Epidermal melanocyte (primary cell): ENCODE data around the gene MGAT5B.
"Not testable (repeated sequence)": the region's sequence is repeated elsewhere in the genome, so short reads cannot be mapped to it uniquely, and the experiment has no call there.

Experiments
- DNase-seq: peaks from one replicate; pipeline ENCODE4 v3.0.0; 2011; ENCODE audit warnings: low spot score; ENCODE audit not compliant: insufficient read length

MGAT5B gene

DNA sequence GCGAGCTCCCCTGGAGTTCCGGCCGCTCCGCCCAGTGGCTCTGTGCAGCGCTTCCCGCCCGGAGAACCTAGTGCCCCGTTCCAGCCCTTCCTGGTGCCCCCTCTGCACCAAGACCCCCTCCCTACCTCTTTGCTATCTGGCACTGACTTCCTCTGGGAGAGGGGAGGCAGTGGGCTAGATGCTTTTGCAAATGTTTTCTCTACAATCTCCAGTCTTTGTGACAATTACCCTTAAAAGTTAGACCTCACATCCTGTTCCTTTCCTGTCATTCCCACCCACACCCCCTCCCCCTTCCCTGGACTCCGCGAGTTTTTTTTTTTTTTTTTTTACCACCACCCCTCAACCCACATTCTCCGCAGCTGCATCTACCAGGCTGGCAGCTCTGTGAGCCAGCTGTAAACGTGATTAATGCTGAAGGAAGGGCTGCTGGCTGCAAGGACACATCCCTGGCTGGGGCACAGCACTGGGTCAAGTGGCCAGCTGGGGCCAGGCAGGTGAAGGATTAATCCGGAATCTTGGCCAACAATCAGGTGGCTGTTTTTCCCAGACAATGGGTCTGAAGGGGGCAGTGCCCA is 101.5 kb downstream of the MGAT5B start:
- no peak for DNase-seq

DNA sequence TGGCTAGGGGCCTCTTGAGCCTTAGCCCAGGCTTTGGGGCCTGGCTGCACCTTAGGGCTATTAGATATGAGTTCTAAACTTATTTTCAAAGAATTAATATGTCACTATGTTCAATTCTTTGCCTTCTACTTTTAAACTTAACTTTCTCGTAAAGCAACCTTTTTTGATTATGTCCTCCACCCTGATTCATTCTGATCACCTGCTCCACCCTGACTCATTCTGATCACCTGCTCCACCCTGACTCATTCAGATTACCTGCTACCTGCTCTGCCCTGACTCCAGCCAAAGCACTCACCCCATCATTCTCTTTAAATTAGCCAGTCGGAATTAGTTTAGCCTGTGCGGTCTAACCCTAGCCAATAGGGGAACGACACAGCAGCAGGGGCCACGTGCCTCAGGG is 102.0 kb downstream of the MGAT5B start:
- not testable (repeated sequence) for DNase-seq

DNA sequence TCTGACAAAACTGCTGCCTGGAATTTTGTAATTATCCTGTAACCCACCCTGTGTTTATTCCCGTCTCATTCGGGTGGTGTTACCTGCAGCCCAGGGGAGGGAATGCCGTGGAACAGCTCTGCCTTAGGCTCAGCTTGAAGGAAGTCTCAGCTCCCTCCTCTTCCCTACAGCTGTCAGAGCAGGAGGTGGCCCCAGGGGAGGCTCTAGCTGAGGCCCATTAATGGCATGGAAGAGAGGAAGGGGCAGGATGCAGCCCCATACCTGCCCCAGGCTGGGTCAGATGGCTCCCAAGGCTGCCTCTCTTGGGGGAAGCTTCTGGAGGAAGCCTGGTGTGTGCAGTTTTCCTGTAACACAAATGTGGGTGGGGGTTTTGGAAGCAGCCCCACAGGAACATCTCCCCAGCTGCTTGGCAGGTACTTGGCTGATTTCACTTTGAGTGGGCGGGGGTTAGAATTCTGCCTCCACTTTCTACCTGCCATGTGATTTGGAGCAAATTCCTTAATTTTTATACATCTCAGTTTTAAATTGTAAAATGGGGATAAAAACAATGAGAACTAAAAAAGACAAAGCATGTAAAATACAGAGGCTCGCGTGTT is 103.9 kb downstream of the MGAT5B start:
- DNase-seq: no peak

DNA sequence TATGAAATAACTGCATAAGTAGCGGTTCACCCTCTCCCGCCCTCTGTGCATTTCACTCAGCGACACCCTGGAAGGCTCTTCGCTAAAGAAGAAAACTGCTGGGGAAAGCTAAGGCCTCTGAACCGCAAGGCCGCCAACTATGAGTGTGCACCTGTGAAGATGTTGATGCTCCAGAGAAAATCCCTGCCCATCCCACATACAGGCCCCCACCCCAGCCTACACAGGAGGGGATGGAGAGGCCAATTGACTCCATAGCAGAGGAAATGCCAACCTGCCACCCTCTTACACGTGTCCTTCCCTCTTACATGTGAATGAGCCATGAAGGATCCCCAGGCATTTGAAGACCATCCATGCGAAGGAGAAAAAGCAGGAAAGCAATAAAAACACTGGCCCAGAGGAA is 104.8 kb downstream of the MGAT5B start:
- DNase-seq: no peak

DNA sequence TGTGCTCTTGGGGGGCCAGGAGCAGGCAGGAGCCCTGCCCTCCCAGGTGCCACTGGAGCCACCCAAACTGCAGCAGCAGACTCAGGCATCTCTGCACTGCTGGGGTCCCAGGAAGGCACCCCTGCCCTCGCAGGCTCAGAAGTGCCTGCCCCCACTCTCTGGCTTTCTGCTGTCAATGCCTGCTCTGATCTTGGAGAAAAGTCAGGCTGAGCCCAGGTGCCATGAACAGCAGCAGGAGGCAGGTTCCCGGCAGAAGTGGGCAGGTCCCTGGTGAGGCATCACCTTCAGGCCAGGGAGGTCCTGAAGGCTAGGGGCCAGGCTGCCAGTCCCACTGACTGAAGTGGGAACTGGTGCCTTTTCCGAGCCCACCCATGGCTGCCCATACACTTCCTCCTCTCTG is 106.5 kb downstream of the MGAT5B start:
- DNase-seq: no peak

DNA sequence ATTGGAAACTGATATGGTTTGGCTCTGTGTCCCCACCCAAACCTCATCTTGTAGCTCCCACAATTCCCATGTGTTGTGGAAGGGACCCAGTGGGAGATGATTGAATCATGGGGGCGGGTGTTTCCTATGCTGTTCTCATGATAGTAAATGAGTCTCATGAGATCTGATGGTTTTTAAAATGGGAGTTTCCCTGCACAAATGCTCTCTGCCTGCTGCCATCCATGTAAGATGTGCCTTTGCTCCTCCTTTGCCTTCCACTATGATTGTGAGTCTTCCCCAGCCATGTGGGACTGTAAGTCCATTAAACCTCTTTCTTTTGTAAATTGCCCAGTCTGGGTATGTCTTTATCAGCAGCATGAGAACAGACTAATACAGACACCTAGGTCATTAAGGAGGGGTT is 109.8 kb downstream of the MGAT5B start:
- not testable (repeated sequence) for DNase-seq

DNA sequence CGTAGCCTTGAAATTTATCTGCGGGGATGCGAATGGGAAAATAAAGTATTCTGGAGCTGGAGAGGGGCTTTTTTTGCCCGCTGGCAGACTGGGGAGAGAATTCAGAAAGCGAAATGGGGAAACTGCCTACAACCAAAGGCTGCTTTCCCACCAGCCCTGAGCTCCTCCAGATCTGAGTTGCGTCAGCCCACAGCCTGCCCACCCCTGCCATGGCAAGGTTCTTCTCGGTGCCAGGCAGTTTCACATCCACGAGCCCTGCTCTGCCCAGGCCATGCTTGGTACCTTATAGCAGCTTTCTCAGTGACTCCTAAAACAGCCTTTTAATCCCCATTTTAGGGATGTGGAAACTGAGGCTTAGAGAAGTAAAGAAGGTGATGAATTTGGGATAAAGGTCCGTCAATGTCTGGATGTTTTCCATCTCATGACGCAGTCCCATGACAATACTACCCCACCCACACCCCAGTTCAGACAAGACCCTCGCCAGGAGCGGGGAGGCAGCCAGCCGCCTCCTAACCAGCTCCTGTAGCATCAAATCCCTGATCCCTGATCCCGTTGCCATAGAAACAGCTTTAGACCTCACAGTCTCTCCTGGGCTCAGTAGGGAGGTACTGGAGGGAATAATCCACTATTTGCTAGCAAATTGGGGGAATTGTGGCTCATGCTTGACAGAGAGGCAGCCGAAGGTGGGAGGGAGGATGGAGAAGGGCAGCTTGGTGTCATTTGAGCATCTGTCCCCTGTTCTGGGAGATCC is 113.5 kb downstream of the MGAT5B start:
- no peak for DNase-seq

DNA sequence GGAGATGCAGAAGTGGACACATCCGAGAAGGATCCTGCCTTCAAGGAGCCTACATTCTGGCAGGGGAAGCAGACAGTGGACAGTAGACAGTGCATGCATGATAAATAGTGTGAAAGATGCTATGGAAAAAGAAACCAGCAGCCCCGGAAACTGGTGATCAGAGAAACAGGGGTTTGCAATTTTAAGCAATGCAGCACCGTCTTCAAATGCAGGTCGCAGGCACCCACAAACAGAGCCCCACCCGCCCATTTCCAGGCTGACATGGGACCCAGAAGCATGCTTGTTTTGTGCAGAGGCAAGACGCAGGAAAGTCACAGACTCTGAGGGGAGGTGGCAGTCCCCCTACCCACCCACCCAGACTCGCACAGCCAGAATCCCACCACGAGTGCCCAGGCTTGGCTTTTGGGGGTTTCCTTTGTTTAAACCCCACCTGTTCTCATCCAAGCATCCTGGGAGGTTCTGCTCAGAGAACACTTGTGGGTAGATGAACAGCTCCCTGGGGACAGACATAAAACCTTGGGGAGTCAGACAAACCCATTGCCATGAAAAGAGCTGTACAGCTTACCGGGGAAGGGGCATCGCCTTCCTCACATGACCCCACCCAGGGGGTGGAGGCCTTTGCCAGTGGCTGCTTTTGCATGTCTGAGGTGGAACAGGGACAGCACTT is 114.3 kb downstream of the MGAT5B start:
- DNase-seq: no peak

DNA sequence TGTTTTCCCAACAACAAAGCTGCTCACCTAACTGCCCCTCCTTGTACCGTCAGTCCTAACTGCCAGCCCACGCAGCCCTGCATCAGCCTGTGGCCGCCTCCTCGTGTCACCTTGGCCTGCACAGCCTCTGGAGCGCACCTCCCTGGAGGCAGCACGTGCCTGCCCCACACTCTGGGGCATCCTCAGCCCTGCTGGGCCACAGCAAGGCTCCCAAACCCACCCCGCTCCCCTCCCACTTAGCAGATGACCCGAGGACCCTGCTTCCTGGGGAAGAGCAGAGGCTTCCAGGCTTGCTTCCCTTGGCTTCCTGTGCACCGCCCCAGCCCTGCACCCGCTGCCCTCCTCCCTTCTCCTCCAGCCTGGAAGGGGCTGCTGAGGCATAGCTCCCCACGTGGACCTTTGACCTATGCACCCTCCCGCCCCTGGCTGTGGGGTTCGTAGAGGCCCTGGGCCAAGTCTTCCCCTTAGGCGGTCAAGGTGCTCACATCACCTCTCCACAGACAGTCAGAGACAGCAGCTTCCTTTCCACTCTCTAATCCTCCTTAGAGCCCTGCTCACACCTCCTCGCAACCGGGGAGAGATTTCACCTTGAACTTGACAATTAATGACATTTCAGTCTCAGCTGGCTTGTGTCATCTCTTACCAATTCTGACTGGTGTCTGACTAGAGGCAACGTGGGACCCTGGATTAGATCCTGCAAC is 115.0 kb downstream of the MGAT5B start:
- no peak for DNase-seq

DNA sequence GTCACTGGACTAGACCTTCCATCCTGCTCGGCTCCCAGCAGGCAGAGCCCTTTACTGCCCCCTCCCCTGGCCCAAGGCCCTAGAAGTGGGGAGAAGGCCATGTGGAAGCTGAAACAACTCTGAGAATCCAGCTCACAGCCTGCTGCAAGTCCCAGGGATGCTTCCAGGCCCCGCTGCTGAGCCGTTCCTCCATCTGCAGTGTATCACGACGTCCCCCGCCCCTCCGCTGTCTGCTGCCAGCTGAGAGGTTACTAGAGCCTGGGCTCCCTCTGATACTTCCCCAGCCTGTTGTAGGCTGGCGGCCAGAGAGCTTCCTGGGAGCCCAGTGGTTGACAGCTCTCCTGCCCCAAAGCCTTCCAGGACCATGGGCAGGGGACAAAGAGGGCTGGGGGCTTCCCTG is 118.2 kb downstream of the MGAT5B start:
- DNase-seq: no peak

DNA sequence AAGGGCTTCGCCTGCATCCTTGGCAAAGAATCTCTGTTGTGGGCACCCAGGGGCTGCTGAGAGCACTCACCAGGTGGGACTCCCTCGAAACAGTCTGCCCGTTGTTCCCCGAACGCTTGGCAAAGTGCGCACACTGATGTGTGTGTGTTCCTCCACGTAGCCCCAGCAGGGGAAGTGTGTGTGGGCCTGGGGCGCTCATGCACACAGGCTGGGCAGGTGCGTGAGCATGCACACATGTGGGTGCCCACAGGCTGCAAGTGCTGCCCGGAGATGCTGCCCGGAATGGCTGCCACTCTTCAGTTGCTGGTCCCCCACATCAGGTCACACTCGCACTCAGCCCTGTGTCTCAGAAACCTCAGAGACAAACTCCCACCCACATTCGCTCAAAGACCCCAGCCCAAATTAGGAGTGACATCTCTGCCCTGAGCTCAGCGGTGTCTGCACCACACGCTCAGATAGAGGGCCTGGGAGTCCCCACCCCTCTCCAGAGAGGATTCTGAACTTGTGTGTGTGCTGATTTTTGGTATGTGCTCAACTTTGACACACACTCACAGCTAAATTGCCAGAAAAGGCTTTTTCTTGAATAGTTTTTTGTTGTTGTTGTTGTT is 119.4 kb downstream of the MGAT5B start:
- DNase-seq: no peak

DNA sequence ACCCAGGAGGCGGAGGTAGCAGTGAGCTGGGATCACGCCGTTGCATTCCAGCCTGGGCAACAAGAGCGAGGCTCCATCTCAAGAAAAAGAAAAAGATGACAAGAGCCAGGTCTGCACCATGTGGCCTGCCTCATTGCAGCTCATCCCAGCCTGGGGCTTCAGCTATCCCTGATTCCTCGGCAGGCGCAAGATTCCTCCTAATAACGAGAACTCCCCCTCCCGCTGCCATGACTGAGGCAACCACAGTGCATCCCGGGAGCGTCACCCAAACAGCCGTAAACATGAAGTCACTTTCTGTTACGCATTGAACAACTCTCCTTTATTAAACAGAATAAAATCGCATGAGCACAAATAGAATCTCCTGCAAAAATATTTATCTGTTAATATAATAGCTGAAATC is 120.6 kb downstream of the MGAT5B start:
- no peak for DNase-seq

DNA sequence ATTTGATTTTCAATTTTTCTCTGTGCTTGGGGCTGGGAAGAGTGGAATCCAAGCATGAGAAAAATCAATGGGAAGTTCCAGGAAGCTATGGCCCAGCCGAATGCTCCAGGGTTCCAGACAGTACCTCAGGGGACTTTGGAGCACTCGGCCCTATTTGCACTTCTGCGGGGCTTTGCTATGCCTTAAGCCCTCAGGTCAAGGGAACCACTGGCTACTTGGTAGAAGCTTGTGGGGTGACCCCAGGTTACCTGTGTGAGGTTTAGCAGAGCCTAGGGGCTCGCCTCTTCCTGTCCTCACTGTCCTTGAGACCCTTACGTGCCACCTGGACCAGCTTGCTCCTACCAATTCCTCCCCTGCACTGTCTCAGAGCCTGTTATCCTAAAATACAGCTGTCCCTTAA is 121.3 kb downstream of the MGAT5B start:
- DNase-seq: no peak

DNA sequence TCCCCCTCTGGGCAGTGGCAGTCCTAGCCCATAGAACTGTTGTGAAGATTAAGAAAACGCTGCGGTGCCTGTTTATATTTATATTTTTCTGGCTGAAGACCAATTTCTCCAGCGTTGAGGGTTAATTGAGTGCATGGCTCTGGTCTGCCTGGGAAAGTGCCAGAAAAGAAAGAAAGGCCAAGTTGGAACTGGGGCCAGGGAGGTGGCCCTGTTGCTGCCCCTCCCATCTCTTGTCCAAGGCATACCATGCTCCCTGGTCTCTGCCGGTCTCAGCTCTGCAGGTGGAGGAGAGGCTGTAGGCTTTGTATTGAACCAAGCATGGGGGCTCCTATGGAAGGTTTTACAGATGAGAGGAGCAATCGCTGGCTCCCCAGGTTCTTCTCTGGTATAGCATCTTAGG is 124.7 kb downstream of the MGAT5B start:
- no peak for DNase-seq

DNA sequence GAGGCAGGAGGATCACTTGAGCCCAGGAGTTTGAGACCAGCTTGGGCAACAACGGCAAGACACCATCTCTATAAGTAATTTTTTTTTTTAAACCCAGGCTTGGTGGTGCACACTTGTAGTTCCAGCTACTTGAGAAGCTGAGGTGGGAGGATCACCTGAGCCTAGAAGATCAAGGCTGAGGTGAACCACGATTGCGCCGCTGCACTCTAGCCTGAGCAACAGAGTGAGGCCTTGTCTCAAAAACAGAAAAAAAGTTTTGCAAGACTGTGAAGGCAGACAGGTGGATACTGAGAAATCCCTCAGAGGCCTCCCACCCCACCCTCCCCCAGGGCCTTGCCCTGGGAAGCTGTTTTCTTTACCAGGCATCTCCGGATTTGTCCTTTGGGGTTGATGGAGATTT is 125.4 kb downstream of the MGAT5B start:
- DNase-seq: no peak

DNA sequence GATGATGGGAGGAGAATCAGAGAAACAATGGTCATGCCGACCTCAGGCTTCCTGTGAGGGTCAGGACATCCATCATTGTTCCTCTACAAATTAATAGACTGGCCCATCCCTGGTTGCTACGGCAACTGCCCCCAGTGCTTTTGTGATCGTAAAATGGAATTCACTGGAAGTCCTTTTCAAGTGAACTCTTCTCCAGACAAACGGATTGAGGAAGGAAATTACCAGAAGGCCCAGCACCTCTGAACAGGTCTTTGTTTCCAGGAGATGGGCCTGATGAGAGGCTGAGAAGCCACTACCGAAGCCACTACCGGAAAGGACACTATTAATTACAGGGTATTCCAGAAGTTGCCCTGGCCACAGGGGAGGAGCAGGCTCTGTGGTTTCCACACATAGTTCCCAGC is 126.0 kb downstream of the MGAT5B start:
- DNase-seq: no peak

DNA sequence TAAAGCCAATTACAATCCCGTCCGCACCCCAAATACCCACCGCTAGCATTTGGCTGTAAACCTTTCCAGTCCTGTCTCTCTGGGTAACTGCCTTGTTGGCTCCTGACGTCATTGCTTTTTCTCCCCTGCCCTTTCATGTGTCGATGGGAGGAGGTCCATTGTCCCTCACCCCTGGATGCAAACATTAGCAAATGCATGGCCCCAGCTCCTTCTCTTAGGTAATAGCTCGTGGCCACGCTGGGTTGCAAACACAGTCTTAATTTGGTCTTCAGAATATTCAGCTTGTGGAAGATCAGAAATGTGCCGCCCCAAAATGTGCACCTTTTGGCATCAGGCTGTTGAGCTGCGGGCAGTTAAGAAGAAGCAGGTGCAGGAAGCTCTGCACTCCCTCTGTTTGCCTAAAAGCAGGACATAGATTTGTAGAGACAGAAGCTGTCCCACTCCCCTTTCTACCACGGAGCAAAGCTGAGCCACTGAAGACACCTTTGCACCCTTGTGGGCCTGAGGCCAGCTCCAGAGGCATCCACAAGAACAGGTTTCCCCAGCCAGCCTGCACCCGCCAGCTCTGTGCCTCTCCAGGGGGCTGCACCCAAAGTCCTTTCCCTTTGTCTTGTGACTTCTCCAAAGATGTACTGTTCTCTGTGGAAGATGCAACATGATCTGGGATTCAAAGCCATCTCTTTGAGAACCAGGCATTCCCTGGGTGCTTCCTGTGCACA is 127.3 kb downstream of the MGAT5B start:
- DNase-seq: no peak

DNA sequence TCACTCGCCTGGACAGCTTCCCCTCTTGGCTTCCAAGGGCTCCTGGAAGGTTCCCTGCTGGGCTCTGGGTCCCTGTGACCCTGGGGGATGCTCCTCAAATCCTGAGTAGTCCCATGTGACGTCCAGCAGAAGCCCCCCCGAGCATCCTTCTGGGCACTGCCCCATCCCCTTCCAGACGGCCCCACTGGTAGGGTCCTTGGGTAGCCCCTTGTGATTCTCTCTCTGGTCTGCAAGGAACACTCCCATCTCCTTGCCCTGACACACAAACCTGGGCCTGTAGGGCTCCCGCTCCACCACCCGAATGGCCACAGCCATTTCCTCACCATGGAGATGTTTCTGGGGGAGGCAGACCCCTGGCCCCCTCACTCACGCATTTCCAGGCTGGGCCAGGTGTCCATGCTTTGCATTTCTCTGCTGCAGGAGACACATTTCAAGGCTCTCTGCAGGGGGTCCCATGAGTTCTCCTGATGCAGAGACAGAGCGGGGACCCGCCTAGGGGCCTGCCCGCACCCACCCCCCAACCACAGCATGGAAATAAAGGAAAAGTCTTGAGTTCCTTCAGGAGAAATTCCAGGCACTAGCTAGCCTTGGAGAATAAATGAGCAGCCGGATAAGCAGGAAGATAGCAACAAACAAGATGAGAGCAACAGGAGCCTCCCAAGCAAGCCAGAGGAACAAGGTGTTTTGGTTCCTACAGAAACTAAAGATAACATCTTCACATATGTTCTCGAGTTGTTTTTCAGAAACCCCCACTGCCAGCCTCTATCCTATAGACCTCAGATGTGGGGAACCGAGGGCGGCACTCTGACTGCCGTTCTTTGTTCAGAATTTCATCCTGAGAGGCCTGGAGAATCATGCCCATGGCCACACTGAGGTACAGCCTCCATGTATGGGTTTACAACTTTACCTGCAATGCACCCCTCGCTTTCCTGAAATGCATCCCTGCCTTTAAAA is 128.8 kb downstream of the MGAT5B start:
- no peak for DNase-seq

DNA sequence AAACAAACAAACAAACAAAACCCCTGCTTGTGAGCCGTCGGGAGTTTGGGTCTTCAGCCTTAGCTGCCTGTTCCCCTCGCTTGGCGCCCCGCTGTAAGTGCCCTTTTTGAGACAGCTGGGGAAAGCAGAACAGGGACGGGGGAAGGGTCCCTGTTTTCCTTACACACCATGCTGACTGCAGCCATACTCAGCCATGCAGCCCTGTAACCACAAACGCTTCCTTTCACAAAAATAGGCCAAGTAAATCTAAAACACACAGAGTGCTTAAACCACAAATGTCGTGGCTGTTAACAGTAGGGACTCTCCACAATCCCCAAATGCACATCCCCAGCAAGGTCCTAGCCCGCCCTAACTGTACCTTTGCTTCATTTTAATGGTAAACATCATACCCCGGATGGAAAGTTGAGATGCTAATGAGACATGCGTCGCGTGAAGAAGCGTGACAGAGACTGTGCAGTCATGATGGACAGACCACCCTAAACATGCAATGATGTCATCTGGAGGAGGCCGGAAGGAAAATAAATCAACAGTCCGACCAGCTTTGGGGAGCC is 129.9 kb downstream of the MGAT5B start:
- DNase-seq: no peak
